Bladder microvascular endothelial cell (primary cell): ENCODE measurements around the gene PI4KB. TPM values are rescaled to one million over a fixed set of nuclear protein-coding genes. Genes with fewer than 3 reads are reported as not detected.

Experiments
- total RNA-seq: library from RNA; depleted of rRNA; stranded (reverse); fragments of >200 nt; gene quantifications from 2 replicates; pipeline ENCODE4 v1.2.3, GENCODE V29; 2014

Gene PI4KB
- 20.2 and 54.2 TPM in 2 replicates for total RNA-seq

GRCh38 chr1:151327223-151327902, at the start of gene PI4KB:
TSS of gene PI4KB (minus strand) at chr1:151327416. CDS start at chr1:151316481, 10,935 bp downstream.

GRCh38 chr1:151372058-151372934, 45.1 kb upstream of the PI4KB start, which contains the start of gene SELENBP1:
TSS of gene SELENBP1 (minus strand) at chr1:151372705. CDS start at chr1:151372641, 64 bp downstream.

DNA sequence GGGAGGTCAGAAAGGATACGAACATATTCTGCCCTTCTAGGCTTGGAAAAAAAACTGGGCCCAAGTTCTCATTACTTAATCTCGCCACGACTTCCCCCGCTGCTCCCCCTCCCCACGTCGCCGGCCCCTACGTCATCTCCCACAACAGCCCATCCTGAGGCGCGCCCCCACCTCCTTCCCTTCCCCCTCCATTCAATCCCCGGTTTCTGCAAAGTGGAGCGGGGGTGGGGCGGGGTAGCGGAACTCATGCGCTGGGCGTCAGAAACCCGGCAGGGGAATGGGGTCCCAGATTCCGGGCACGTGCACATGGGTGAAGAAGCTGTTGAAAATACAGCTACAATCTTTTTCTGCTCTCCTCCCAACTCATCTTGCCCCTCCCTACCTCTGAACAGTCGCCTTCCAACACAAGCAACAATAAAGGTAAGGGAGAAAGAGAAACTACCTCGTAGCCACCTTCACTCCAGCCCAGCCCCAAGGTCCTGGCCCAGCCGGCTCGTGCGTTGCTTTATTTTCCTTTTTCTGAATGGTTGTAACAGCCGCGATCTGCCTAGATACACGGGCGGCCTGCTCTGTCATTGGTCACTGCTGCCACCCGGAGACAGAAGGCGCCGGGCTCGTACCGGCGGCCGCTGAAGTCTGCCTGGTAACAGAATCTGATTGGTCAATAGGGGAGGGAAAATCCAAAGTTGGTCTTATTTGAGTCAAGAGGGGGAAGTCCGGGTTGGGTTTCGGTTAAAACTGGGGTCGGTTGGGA, 19.7 kb upstream of the PI4KB start, which contains the start of gene RFX5:
Gene RFX5, minus strand, starts transcription at position 484 of the 754 bp plus-strand sequence. CDS start 932 bp downstream, outside the sequence.

DNA sequence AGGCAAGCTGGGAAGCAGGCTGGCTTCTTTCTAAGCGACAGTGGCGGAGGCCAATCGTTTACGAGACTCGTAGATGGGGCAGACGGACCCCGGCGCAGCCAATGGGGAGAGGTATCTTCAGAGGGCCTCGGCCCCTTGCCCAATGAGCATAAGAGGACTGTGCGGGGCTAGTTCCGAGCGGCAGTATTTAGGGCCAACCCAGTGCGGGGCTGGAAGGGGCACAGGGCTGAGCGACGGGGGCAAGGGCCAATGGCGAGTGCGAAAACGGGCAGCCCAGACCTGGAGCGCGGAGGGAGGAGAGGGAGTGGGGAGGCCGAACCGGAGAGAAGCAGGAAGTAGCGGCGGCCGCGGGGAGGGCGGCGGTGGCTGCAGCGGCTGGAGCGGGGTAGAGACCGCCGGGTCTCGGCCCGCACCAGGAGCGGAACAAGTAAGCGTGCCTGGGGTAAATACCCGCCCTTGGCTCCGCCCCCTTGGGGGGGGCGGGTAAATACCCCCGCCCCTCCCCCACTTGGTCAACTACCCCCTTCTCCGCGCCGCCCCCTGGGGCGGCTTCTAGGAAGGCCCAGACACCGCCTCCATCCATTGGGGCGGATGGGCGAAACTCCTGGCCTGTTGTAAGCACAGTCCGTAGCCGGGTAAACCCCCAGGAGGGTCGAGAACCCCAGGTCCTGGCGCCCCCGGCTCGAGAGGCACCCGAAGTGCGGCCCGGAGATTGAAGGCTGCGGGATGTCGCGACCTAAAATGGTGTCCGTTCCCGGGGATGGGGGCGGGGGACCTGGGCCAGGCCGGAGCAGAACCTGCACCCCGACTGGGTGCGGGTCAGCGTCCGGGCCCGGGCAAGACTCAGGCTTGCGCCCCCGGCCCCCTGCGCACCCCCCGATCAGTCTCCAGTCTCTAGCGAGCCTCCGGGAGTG, 45.0 kb downstream of the PI4KB start, which contains the start of gene ZNF687:
Gene ZNF687, plus strand, starts transcription at position 331 of the 914 bp plus-strand sequence. CDS start 3,993 bp downstream, outside the sequence.

DNA sequence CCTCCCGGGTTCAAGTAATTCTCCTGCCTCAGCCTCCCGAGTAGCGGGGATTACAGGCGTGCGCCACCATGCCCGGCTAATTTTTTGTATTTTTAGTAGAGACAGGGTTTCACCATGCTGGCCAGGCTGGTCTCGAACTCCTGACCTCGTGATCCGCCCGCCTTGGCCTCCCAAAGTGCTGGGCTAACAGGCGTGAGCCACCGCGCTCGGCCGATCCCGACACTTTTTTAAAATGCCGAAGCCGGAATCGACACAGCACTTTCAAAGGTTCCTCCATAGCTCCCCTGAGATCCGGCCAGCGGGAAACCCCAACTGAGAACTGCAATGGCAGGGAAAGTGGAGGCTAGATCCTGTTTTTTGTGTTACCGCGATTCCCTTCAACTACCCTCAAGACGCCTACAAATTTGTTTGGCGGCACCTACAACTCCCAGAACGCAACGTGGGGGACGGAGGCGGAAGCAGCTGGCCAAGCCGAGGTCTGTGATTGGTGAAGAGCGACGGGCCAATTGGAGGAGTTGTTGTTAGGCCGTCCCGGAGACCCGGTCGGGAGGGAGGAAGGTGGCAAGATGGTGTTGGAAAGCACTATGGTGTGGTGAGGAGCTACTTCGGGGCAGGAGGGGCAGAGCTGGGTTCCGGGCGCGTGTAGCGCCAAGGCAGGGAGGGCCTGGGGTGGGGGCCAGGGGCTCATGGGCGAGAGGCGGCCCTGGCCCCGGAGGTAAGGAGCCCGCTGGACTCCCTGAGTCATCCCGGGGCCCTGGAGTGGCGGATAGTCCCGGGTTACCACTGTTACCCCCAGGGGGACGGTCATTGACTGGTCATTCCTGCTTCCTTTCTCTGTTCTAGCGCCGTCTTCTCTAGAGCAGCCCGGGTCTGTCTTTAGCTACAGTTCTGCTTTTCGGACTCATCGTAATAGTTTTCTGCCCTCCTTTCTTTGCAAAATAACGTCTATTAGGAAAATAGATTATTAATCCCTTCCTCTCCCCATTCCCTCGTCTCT, 72.7 kb downstream of the PI4KB start, which contains the start of gene PSMD4:
Gene PSMD4, plus strand, starts transcription at position 518 of the 997 bp plus-strand sequence. Its CDS starts 49 bp downstream, at position 567.

Other genes starting within 250 kb of the PI4KB start
- gene SEMA6C, start 180.8 kb downstream of the PI4KB start, total RNA-seq = 9.1 and 15.6 TPM in 2 replicates
- gene TNFAIP8L2, start 170.8 kb downstream of the PI4KB start, total RNA-seq = 0.16 TPM in 1 of 2 replicates, not detected in the other
- 2.8 and 5.3 TPM in 2 replicates for gene LYSMD1, start 161.5 kb downstream of the PI4KB start, total RNA-seq
- gene SCNM1, start 161.3 kb downstream of the PI4KB start, total RNA-seq = 23.8 and 24.4 TPM in 2 replicates
- gene TMOD4, start 151.4 kb downstream of the PI4KB start, total RNA-seq = 0.49 TPM in 1 of 2 replicates, not detected in the other
- gene VPS72, start 137.2 kb downstream of the PI4KB start, total RNA-seq = 51.0 and 52.4 TPM in 2 replicates
- 26.7 and 61.7 TPM in 2 replicates for gene PIP5K1A, start 128.9 kb downstream of the PI4KB start, total RNA-seq
- gene PSMD4, start 72.7 kb downstream of the PI4KB start, total RNA-seq = 220 and 235 TPM in 2 replicates
- gene ZNF687, start 45.1 kb downstream of the PI4KB start, total RNA-seq = 5.3 and 10.6 TPM in 2 replicates
- 43.5 and 66.4 TPM in 2 replicates for gene RFX5, start 19.8 kb upstream of the PI4KB start, total RNA-seq
- 2.4 and 3.7 TPM in 2 replicates for gene SELENBP1, start 45.3 kb upstream of the PI4KB start, total RNA-seq
- 329 and 414 TPM in 2 replicates for gene PSMB4, start 72.2 kb upstream of the PI4KB start, total RNA-seq
- 9.4 and 38.6 TPM in 2 replicates for gene POGZ, start 132.1 kb upstream of the PI4KB start, total RNA-seq
- under 0.01 and 0.13 TPM in 2 replicates for gene CGN, start 184.0 kb upstream of the PI4KB start, total RNA-seq
- 1.1 and 15.8 TPM in 2 replicates for gene TUFT1, start 212.9 kb upstream of the PI4KB start, total RNA-seq